ENCODE results near the gene MVD. TPM values are rescaled to one million over a fixed set of nuclear protein-coding genes. Genes with fewer than 3 reads are reported as not detected.

MVD gene
- total and polyA plus RNA-seq, 10 of the 15 experiments (the other 5 are each of a cell fraction or from before 2014, with no cell fraction given), result 5.0 to 147 (median 65.0) TPM

DNA sequence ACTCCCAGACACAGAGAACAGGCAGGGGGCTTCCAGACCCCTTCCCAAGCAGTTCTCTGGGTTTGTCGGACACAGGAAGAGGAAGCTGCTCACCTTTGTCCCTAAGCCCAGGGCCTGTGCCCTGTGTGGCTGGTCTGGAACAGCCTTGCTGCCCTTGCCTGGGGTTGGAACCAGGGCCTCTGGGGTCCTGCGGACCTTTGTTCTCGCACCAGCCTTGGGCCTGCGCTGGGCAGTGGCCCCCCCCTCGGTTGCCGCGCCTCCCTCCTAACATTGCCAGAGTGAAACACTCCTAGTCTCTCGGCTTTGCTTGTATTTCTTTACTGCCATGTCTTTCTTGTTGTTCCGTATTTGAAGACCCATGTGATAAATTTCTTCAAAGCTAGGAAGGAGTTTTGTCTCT is 33.1 kb downstream of the MVD start (continued):
- no peak for TF ChIP-seq NFYA (IDR thresholded peaks at IDR 0.05; ENCODE audit: borderline replicate concordance, low read depth, low read length)
- no peak for TF ChIP-seq ZNF274 (IDR thresholded peaks at IDR 0.05; ENCODE audit: insufficient read depth, insufficient read length)
- no peak for TF ChIP-seq RAD21 (IDR thresholded peaks at IDR 0.05; ENCODE audit: insufficient read depth, low read depth, low read length)
- no peak for TF ChIP-seq POU2F2 (IDR thresholded peaks at IDR 0.05; ENCODE audit: borderline replicate concordance, low read depth, low read length)

DNA sequence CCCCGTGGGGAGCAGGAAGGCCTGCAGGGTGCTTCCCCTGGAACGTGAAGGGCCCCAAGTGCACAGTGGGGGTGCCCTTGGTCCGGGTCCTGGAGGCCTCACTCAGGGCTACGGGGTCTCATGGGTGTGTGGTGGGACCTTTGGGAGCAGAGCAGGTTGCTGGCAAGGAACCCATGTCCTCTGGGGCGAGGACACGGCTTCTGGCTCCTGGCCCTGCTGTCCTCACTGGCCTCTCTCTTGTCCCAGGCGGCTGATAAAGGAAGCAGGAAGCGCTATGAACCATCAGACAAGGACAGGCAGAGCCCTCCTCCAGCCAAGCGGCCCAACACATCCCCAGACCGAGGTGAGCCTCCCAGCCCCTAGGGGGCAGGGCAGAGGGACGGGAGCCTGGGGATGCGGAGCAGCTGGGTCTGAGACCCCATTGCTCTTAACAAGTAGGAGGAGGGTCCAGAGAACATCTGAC is 34.3 kb downstream of the MVD start:
- in situ Hi-C loops (cut with MboI) (no loop called here), intact Hi-C loops (cut with micrococcal nuclease; ENCODE audit: unreplicated experiment) (no loop called here)
- Histone ChIP-seq H3K4me3 (no peak overlapping the region), H3K9ac (ENCODE audit: control insufficient read depth, insufficient read depth, low read length) (no peak overlapping the region), H3K27ac (ENCODE audit: control insufficient read depth, insufficient read depth) (no peak overlapping the region), H2AFZ (ENCODE audit: control insufficient read depth, low read depth, low read length) (no peak overlapping the region), H3K27me3 (replicated peaks in 1 of 2; ENCODE audit: control insufficient read depth in 2 of 2, insufficient read depth in 2 of 2, low read length in 1 of 2) (no peaks in the 10 kb centered on the region), H4K20me1 (ENCODE audit: control insufficient read depth, insufficient read depth) (no peaks in the 10 kb centered on the region), H3K9me3 (replicated peaks; ENCODE audit: control insufficient read depth, insufficient read depth, low read length) (no peaks in the 10 kb centered on the region), H3K4me2 (ENCODE audit: control insufficient read depth, insufficient read depth) (no peak overlapping the region), H3K4me1 (ENCODE audit: control insufficient read depth, insufficient read depth, low read length) (peaks cover 4% of the 10 kb centered on the region), H3K79me2 (ENCODE audit: control insufficient read depth, insufficient read depth, low read length) (no peaks in the 10 kb centered on the region), H3K36me3 (ENCODE audit: control insufficient read depth in 2 of 2, insufficient read depth in 2 of 2, low read length in 1 of 2) (peaks cover 7 to 47% of the 10 kb centered on the region in 2 experiments; a peak in 3 of 4 replicates)
- ChIA-PET RAD21 (ENCODE audit: unreplicated experiment) (interaction anchor here (1.1 kb wide), 1 partner anchor 57 kb away, joined by 3 read pairs; no protein-coding TSS in a partner anchor), SMC1A (ENCODE audit: uncharacterized antibody, unreplicated experiment) (no interaction called here), POLR2A (no interaction called here), CTCF (interaction anchor here (1.1 to 1.2 kb wide), 2 partner anchors 58 to 588 kb away, joined by 4 to 5 read pairs; partner anchors contain the start of gene ZC3H18)
- no TSS peak for BruUV-seq (replicated peaks)
- FAIRE-seq (no peak), DNase-seq (ENCODE audit: low read depth, low spot score) (no peak), ATAC-seq (peak; percentile 41)
- TF ChIP-seq, protein P1, sequence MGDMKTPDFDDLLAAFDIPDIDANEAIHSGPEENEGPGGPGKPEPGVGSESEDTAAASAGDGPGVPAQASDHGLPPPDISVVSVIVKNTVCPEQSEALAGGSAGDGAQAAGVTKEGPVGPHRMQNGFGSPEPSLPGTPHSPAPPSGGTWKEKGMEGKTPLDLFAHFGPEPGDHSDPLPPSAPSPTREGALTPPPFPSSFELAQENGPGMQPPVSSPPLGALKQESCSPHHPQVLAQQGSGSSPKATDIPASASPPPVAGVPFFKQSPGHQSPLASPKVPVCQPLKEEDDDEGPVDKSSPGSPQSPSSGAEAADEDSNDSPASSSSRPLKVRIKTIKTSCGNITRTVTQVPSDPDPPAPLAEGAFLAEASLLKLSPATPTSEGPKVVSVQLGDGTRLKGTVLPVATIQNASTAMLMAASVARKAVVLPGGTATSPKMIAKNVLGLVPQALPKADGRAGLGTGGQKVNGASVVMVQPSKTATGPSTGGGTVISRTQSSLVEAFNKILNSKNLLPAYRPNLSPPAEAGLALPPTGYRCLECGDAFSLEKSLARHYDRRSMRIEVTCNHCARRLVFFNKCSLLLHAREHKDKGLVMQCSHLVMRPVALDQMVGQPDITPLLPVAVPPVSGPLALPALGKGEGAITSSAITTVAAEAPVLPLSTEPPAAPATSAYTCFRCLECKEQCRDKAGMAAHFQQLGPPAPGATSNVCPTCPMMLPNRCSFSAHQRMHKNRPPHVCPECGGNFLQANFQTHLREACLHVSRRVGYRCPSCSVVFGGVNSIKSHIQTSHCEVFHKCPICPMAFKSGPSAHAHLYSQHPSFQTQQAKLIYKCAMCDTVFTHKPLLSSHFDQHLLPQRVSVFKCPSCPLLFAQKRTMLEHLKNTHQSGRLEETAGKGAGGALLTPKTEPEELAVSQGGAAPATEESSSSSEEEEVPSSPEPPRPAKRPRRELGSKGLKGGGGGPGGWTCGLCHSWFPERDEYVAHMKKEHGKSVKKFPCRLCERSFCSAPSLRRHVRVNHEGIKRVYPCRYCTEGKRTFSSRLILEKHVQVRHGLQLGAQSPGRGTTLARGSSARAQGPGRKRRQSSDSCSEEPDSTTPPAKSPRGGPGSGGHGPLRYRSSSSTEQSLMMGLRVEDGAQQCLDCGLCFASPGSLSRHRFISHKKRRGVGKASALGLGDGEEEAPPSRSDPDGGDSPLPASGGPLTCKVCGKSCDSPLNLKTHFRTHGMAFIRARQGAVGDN (IDR thresholded peaks at IDR 0.05), result no peak
- no peak for TF ChIP-seq SMC3 (IDR thresholded peaks at IDR 0.05; ENCODE audit: borderline replicate concordance, low read length)
- TF ChIP-seq ZNF217 (IDR thresholded peaks at IDR 0.05), result no peak
- no peak for TF ChIP-seq SMAD5 (IDR thresholded peaks at IDR 0.05; ENCODE audit: low read depth)
- no peak for TF ChIP-seq RUNX3 (IDR thresholded peaks at IDR 0.05; ENCODE audit: low read length)
- TF ChIP-seq, protein P2, sequence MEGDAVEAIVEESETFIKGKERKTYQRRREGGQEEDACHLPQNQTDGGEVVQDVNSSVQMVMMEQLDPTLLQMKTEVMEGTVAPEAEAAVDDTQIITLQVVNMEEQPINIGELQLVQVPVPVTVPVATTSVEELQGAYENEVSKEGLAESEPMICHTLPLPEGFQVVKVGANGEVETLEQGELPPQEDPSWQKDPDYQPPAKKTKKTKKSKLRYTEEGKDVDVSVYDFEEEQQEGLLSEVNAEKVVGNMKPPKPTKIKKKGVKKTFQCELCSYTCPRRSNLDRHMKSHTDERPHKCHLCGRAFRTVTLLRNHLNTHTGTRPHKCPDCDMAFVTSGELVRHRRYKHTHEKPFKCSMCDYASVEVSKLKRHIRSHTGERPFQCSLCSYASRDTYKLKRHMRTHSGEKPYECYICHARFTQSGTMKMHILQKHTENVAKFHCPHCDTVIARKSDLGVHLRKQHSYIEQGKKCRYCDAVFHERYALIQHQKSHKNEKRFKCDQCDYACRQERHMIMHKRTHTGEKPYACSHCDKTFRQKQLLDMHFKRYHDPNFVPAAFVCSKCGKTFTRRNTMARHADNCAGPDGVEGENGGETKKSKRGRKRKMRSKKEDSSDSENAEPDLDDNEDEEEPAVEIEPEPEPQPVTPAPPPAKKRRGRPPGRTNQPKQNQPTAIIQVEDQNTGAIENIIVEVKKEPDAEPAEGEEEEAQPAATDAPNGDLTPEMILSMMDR (IDR thresholded peaks at IDR 0.05 in 2 of 3, conservative IDR thresholded peaks at IDR 0.05 in 1 of 3; ENCODE audit: control insufficient read depth in 2 of 3, extremely low read depth in 1 of 3, insufficient read depth in 1 of 3, low read depth in 3 of 3, low read length in 3 of 3), result peak; percentile 25 to 55 (median 38); a peak in 5 of 6 replicates
- TF ChIP-seq, protein P3, sequence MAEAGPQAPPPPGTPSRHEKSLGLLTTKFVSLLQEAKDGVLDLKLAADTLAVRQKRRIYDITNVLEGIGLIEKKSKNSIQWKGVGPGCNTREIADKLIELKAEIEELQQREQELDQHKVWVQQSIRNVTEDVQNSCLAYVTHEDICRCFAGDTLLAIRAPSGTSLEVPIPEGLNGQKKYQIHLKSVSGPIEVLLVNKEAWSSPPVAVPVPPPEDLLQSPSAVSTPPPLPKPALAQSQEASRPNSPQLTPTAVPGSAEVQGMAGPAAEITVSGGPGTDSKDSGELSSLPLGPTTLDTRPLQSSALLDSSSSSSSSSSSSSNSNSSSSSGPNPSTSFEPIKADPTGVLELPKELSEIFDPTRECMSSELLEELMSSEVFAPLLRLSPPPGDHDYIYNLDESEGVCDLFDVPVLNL (IDR thresholded peaks at IDR 0.05; ENCODE audit: low read depth, low read length), result no peak
- 85% methylated on average over 10 of the region's 12 CpGs for WGBS (ENCODE audit: insufficient coverage, insufficient replicate concordance, low lambda C conversion rate, missing lambda C conversion rate)

All from GM12878 (cell line).